GM21529 (cell line): ENCODE measurements around the gene STPG4.

Experiments
- ATAC-seq: cut with Tn5 transposase; IDR thresholded peaks from one replicate; pipeline ENCODE4 v1.9.1; 2021; ENCODE audit not compliant: unreplicated experiment

The STPG4 gene

GRCh38 chr2:47091118-47091517 is 64.0 kb downstream of the STPG4 start:
- ATAC-seq: no peak

- ATAC-seq: no peak
Observed at GRCh38 chr2:47089083-47089464, 66.0 kb downstream of the STPG4 start.

GRCh38 chr2:47088371-47089082 is 66.6 kb downstream of the STPG4 start:
- ATAC-seq: no peak

- ATAC-seq: no peak
Observed at GRCh38 chr2:47087051-47087450, 68.1 kb downstream of the STPG4 start.

- no peak for ATAC-seq
Observed at GRCh38 chr2:47086571-47086970, 68.5 kb downstream of the STPG4 start.

- no peak for ATAC-seq
Observed at GRCh38 chr2:47086054-47086471, 69.0 kb downstream of the STPG4 start.

GRCh38 chr2:47083886-47084687 is 71.0 kb downstream of the STPG4 start:
- no peak for ATAC-seq

GRCh38 chr2:47083485-47083884 is 71.6 kb downstream of the STPG4 start:
- no peak for ATAC-seq

GRCh38 chr2:47083005-47083404 is 72.1 kb downstream of the STPG4 start:
- ATAC-seq: no peak

- no peak for ATAC-seq
Observed at GRCh38 chr2:47080888-47081301, 74.2 kb downstream of the STPG4 start.

GRCh38 chr2:47079515-47080412 is 75.3 kb downstream of the STPG4 start:
- ATAC-seq: no peak

- ATAC-seq: no peak
Observed at GRCh38 chr2:47078541-47079482, 76.3 kb downstream of the STPG4 start.

GRCh38 chr2:47077442-47078117 is 77.5 kb downstream of the STPG4 start:
- ATAC-seq: no peak

GRCh38 chr2:47076586-47077441 is 78.3 kb downstream of the STPG4 start:
- ATAC-seq: no peak

- ATAC-seq: no peak
Observed at GRCh38 chr2:47076126-47076506, 79.0 kb downstream of the STPG4 start.

- no peak for ATAC-seq
Observed at GRCh38 chr2:47075361-47076125, 79.6 kb downstream of the STPG4 start.

- no peak for ATAC-seq
Observed at GRCh38 chr2:47074691-47075090, 80.4 kb downstream of the STPG4 start.

- ATAC-seq: no peak
Observed at GRCh38 chr2:47073641-47074040, 81.5 kb downstream of the STPG4 start.
